PC-9 (cell line): ENCODE results near the gene PRKAG2. TPM values are rescaled to one million over a fixed set of nuclear protein-coding genes. Genes with fewer than 3 reads are reported as not detected.
A peak's percentile ranks its signal among the peaks of the same experiment; 100 is the strongest.

Source experiments
- BruUV-seq: library from RNA; stranded (reverse); fragments of 400-500 nt; replicated peaks from 2 replicates; lab custom pipeline; 2021; lab: Mats Ljungman, UMichigan
- CTCF ChIA-PET: fragments of 300-600 bp; sonication (Branson Sonifier 250); formaldehyde crosslinking; loops from one replicate; lab custom pipeline; 2022; ENCODE audit warnings: antibody characterized with exemption; lab: Charles Lee
- POLR2A ChIA-PET: fragments of 300-600 bp; sonication (Branson Sonifier 250); formaldehyde crosslinking; loops from one replicate; lab custom pipeline; 2022; ENCODE audit warnings: antibody characterized with exemption; ENCODE audit not compliant: unreplicated experiment; lab: Charles Lee
- DNase-seq, 2 experiments: peaks; one replicate each; pipeline versions ENCODE4 v3.0.0 to v3.0.0-alpha.2; 2015 to 2022; ENCODE audit warnings: mixed read lengths in 1 of 2
- H2AFZ ChIP-seq: fragments of 200-600 bp; sonication (generic); 2 replicates; pipeline ENCODE4 v1.8.1; 2017; ENCODE audit warnings: antibody characterized with exemption
- H3F3A ChIP-seq: fragments of 200-600 bp; sonication (generic); 2 replicates; pipeline ENCODE4 v1.8.1; 2017; ENCODE audit warnings: antibody characterized with exemption, mild to moderate bottlenecking, low read depth; ENCODE audit not compliant: insufficient read depth
- H3K27ac ChIP-seq: fragments of 200-600 bp; sonication (generic); 2 replicates; pipeline ENCODE4 v1.6.1; 2016; ENCODE audit warnings: mixed run types
- H3K27me3 ChIP-seq: fragments of 200-600 bp; sonication (generic); 2 replicates; pipeline ENCODE4 v1.6.1; 2016; ENCODE audit warnings: low read depth, mixed run types; ENCODE audit not compliant: insufficient read depth
- H3K36me3 ChIP-seq: fragments of 200-600 bp; sonication (generic); 2 replicates; pipeline ENCODE4 v1.6.1; 2016; ENCODE audit warnings: low read depth, mixed run types
- H3K4me1 ChIP-seq: fragments of 200-600 bp; sonication (generic); replicated peaks from 2 replicates; pipeline ENCODE4 v1.6.1; 2016; ENCODE audit warnings: mixed run types; ENCODE audit not compliant: insufficient read depth
- H3K4me2 ChIP-seq: fragments of 200-600 bp; sonication (generic); 2 replicates; pipeline ENCODE4 v1.6.1; 2017; ENCODE audit warnings: mixed run types
- H3K4me3 ChIP-seq: fragments of 200-600 bp; sonication (generic); 2 replicates; pipeline ENCODE4 v1.6.1; 2016; ENCODE audit warnings: mixed run types
- H3K79me2 ChIP-seq: fragments of 200-600 bp; sonication (generic); 2 replicates; pipeline ENCODE4 v1.6.1; 2017; ENCODE audit warnings: low read depth, mixed run types
- H3K9me2 ChIP-seq: fragments of 200-600 bp; sonication (generic); 2 replicates; pipeline ENCODE4 v1.8.1; 2017; ENCODE audit warnings: mild to moderate bottlenecking; ENCODE audit not compliant: insufficient read depth
- H3K9me3 ChIP-seq: fragments of 200-600 bp; sonication (generic); 2 replicates; pipeline ENCODE4 v1.8.1; 2016; ENCODE audit warnings: low read depth; ENCODE audit not compliant: insufficient read depth
- H4K20me1 ChIP-seq: fragments of 200-600 bp; sonication (generic); 2 replicates; pipeline ENCODE4 v1.8.1; 2017; ENCODE audit not compliant: insufficient read depth
- CTCF ChIP-seq: fragments of 200-600 bp; sonication (generic); conservative IDR thresholded peaks from 2 replicates; pipeline ENCODE4 v1.6.1; 2017; ENCODE audit warnings: mixed run types, antibody characterized with exemption, mild to moderate bottlenecking, moderate library complexity
- EZH2 ChIP-seq: fragments of 200-600 bp; sonication (generic); IDR thresholded peaks from 2 replicates; pipeline ENCODE4 v1.8.0; 2017; ENCODE audit warnings: antibody characterized with exemption, low read depth
- intact Hi-C: fragments of 100-400 bp; cut with micrococcal nuclease; formaldehyde crosslinking; loops from one replicate; pipeline ENCODE4 v1.10.0; 2022; ENCODE audit not compliant: unreplicated experiment
- total RNA-seq: library from RNA; stranded (reverse); gene quantifications from 2 replicates; pipeline ENCODE4 v1.2.3, GENCODE V29; 2021

The PRKAG2 gene
- total RNA-seq, 1 experiment from 2014 or later = 37.3 TPM

- Histone ChIP-seq H3K27me3 (no peaks in the 10 kb centered on the region), H3K27ac (peak overlapping the region; percentile 56), H3F3A (peaks cover 13% of the 10 kb centered on the region), H3K4me3 (peak overlapping the region; percentile 3; the same call in 1 of the 2 replicates), H3K36me3 (no peaks in the 10 kb centered on the region), H3K4me2 (peak overlapping the region; percentile 64), H2AFZ (no peak overlapping the region), H3K9me2 (no peaks in the 10 kb centered on the region), H3K4me1 (peaks cover 28% of the 10 kb centered on the region), H4K20me1 (no peaks in the 10 kb centered on the region), H3K79me2 (no peaks in the 10 kb centered on the region), H3K9me3 (no peaks in the 10 kb centered on the region)
- CTCF ChIA-PET = interaction anchor here (0.7 to 1.8 kb wide), 4 partner anchors 32 to 156 kb away, joined by 3 to 4 read pairs (median 3); no protein-coding TSS in a partner anchor
- POLR2A ChIA-PET = interaction anchor here (0.6 to 1.0 kb wide), 4 partner anchors 10 to 95 kb away, joined by 3 to 18 read pairs (median 8); no protein-coding TSS in a partner anchor
- intact Hi-C loops = loop anchor here (1.0 to 2.0 kb wide), 4 partner anchors 18 to 95 kb away; no protein-coding TSS in a partner anchor
- BruUV-seq = TSS peak; percentile 30
- DNase-seq = peak in 1 of 2 experiments; percentile 37
- no peak for TF ChIP-seq CTCF
Observed at GRCh38 chr7:151726652-151727578, 150.0 kb downstream of the PRKAG2 start.

GRCh38 chr7:151725844-151726651 lies 150.9 kb downstream of the PRKAG2 start:
- Histone ChIP-seq H3K36me3 (no peaks in the 10 kb centered on the region), H3K4me3 (no peak overlapping the region), H3F3A (peaks cover 13% of the 10 kb centered on the region), H3K4me2 (0 out of 2 replicates have a peak overlapping the region, but pooled peaks have one; percentile 64), H4K20me1 (no peaks in the 10 kb centered on the region), H3K27me3 (no peaks in the 10 kb centered on the region), H3K27ac (no peak overlapping the region), H3K9me3 (no peaks in the 10 kb centered on the region), H3K4me1 (peaks cover 34% of the 10 kb centered on the region), H2AFZ (no peak overlapping the region), H3K9me2 (no peaks in the 10 kb centered on the region), H3K79me2 (no peaks in the 10 kb centered on the region)
- no TSS peak for BruUV-seq
- intact Hi-C loops = loop anchor here (2.0 kb wide), 1 partner anchor 37 kb away; no protein-coding TSS in a partner anchor
- TF ChIP-seq CTCF (no peak), EZH2 (no peak)
- ChIA-PET CTCF (no interaction called here), POLR2A (interaction anchor here (0.6 kb wide), 1 partner anchor 94 kb away, joined by 3 read pairs; no protein-coding TSS in a partner anchor)
- peak in 1 of 2 experiments; percentile 12 for DNase-seq
